Germinal center (tissue), 1 donor: ENCODE measurements around the gene PRCC.

Source experiments
- DNase-seq: peaks from one replicate; pipeline ENCODE4 v3.0.0; 2012; ENCODE audit warnings: mixed read lengths, low spot score

The PRCC gene

GRCh38 chr1:156796340-156797097 lies 29.2 kb downstream of the PRCC start:
- peak; percentile 36 for DNase-seq

GRCh38 chr1:156797212-156797871 lies 30.0 kb downstream of the PRCC start:
- DNase-seq: peak; percentile 64

GRCh38 chr1:156801409-156802121 lies 34.2 kb downstream of the PRCC start:
- DNase-seq: no peak

DNA sequence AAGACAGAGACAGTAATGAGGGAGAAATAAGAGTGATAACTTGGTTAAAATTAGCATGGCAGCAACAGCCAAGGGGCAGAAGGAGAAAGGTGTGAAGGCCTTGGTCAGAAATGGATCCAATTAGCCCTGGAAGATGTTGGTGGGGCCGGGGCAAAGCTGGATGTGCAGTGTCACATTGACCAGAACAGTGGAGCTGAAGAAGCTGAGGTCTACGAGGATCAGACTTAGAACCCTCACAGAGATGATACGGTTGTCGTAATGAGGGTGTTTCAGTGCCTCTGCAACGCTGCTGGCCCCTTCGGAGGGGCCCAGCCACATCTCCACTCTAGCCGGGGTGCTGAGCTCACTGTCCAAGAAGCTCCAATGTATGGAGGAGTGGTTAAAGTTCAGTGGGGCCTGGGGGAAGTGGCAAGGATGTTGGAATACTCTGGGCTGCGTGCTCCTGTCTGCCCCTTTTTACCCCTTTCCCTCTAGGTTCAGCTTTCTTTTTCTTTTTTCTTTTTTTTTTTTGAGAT lies 35.1 kb downstream of the PRCC start:
- no peak for DNase-seq

DNA sequence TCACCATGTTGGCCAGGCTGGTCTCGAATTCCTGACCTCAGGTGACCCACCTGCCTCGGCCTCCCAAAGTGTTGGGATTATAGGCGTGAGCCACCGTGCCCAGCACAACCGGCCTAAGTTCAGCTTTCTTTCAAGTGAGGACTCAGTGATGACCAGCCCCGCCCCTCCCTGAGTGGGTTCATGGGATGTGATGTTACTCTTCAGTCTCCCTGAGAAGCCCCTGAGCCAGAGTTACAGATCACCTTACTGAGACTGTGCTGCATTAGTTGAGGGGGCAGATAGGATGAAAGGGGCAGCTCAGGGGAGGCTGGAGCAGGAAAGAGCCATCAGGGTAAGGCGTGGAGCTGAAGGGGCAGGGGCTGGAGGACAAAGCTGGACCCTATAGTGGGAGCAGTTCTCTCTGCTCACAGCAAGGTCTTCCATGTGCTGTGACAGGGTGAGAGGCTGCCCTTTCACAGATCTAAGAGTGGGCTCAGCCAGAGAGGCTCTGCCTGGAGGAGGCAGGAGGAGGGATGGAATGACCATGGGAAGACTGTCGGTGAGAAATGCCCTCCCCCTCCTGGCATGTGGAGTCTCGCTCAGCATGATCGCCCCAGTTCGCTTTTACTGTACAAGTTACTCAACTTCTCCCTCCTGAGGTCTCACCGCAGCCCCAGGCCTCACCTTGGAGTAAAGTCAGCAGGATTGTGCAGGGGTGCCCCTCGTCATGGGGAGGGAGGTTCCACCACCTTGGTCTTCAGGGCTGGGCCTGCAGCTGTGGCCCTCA lies 35.9 kb downstream of the PRCC start:
- no peak for DNase-seq

DNA sequence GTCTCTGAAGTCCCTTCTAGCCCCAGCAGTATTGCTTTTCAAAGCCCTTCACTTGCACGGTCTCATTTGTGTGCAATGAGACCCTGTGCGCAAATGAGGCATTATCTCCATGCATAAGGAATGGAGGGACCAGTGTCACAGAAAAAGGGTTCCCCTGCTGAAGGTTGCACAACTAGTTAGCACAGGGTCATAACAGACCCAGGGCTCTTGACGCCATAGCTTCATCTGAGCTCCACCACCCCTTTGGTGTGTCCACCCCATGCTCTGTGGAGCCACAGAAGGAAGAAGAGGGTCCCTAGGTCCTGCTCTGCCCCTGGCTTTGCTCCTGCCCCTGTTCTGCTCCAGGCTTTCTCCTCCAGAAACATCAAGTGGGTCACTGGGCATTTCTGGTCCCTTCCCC lies 36.7 kb downstream of the PRCC start:
- DNase-seq: no peak

GRCh38 chr1:156804572-156805243 lies 37.4 kb downstream of the PRCC start:
- DNase-seq: no peak

DNA sequence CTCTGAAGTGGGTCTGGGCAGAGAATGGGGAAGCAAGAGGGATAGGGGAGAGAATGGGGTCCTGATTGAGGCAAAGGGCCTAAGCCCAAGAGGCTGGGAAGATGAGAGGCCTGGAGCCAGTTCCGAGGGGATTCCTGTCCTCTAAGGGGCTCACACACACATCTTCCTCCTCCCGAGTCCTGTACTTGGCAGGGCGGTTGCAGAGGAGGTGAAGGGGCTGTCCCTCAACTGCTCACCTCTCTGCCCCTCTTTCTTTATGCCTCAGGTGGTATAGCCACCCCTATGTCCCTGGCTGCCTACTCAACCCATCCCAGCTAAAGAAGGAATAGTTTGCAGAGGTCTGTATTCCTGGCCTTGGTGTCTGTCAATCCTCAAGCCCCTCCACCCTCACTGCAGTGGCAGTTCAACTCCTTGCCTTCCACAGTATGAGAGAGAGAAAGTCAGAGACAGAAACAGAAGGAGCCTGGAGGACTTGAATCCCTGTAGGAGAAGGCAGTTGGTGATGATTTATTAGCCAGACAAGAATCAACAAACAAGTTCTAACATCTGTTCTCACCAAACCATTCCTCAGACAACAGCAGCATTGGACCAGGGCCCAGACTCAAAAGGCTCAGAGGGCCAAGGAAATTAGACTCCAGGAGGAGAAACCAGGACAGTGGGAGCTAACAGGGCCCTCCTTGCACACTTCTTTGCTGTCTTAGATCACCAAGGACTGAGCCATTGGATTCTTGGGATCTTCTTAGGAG lies 38.6 kb downstream of the PRCC start:
- no peak for DNase-seq

- no peak for DNase-seq
Measured at GRCh38 chr1:156806512-156807440, 39.4 kb downstream of the PRCC start.

GRCh38 chr1:156807627-156808026 lies 40.3 kb downstream of the PRCC start:
- no peak for DNase-seq

DNA sequence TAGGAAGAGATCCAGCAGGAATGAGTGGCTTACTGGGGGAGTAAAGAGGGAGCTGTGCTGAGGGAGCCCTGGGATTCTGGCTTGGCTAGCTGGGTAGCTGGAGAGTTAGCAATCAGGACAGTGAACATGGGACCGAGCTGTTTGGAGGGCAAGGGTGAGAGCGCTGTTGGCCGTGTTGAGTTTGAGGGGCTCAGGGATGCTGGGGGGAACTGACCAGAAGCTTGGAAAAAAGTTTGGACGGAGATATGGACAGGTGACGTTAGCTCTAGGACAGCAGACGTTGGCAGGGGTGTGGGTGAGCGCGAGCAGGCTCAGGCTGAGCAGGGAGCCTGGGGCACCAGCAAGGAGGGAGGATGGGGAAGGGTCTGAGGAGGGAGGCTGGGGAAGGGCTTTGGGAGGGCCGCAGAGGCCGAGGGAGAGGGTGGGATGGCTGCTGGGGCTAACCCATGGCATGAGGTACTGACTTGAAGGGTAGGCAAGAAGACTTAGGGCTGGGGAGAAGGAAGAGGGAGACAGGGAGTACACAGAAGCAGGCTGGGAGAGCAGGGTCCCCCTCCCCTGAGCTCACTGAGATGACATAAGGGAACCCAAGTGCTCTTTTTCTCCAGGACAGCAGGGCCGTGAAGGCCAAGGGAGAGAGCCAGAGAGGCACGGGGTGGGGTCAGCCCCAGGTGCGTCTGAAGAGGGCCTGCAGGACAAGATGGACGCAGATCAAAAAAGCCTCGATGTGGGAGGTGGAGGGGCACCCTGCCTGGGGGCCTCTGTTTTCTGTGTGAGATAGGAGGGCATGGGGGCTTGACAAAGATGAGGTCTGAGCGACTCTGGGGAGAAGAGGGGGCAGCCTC lies 41.1 kb downstream of the PRCC start:
- no peak for DNase-seq

DNA sequence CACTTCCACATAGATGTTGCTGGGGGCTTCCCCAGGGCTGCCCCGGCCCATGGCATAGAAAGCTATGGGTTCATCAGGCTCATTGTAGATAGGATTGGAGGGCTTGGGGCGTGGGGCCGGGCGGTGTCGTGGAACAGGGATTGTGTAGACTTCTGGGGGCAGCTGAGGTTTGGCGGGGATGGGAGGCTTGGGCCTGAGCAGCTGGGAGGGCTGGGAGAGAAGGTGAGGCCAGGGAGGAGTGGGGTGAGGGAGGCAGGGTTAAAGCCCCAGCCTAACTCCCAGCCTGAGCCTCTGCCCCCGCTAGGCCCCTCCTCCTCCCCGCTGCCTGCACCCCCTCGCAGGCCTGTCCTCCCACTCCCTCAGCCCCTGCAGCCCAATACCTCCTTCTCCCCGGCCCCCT lies 41.9 kb downstream of the PRCC start:
- no peak for DNase-seq

- DNase-seq: no peak
Measured at GRCh38 chr1:156809711-156810366, 42.5 kb downstream of the PRCC start.

DNA sequence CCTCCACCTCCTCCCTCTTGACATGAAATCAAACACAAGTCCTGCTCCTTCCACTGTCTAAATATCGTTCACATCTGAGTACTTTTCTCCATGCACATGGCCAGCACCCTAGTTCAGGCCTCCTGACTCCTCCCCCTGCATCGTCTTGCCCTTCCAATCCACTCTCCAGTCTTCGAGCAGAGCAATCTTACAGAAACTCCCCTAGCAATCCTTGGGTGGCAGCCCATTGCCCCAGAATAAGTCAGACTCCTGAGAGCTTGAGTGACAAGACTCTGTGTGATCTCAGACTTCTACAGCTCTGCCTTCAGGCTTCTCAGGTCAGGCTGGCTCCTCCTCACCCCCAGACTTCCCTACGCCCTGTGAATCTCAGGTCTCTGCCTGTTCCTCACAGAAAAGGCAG lies 43.8 kb downstream of the PRCC start:
- DNase-seq: no peak

GRCh38 chr1:156812293-156812990 lies 45.1 kb downstream of the PRCC start:
- no peak for DNase-seq

GRCh38 chr1:156813298-156813697 lies 46.0 kb downstream of the PRCC start:
- DNase-seq: no peak

DNA sequence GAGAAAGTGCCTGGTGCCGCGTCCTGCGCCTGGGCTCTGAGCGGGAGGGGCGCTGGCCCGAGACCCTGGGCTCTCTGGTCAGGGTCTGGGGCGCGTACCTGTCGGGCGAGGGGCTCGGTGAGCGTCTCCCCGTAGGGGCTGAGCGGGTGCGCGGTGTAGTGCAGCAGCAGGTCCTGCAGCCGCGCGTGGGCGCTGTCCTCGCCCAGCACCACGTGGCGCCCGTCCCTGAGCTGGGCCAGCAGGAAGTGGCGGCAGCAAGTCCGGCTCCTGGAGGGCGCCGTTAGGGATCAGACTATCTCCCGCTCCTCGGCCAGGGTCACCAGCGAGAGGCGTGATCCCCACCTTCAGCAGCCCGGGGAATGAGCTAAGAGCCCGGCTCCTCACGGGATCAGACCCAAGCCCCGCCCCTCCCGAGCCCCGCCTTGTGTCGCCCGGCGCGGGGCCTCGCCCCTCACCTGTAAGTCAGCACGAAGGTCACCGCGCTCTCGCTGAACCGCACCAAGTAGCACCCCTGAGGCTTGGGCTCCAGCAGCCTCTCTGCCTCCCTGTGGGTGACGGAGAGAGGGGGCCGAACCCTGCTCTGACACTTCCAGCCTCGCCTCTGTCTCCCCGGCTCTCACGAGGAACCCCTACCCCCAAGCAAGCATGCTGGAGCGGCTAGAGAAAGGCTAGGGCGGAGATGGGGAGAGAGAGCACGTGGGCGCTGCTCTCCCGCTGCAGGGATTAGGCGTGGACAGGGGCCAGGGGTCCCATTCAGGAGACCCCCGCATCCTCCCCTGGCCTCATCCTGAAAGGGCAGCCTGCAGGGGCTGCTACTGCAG lies 46.6 kb downstream of the PRCC start:
- DNase-seq: peak; percentile 71
